KOPT-K1 (cell line): Measurements from ENCODE around the gene UCN3.

Experiments
- H3K27ac ChIP-seq: fragments of 200-600 bp; sonication (generic); 2 replicates; pipeline ENCODE4 v1.5.1; 2016; ENCODE audit warnings: antibody characterized with exemption, mild to moderate bottlenecking, low read depth, low read length; ENCODE audit not compliant: poor library complexity, severe bottlenecking
- H3K36me3 ChIP-seq: fragments of 200-600 bp; sonication (generic); 2 replicates; pipeline ENCODE4 v1.5.1; 2017; ENCODE audit warnings: antibody characterized with exemption, mild to moderate bottlenecking, low read length, moderate library complexity; ENCODE audit not compliant: insufficient read depth
- H3K9me3 ChIP-seq: fragments of 200-600 bp; sonication (generic); 2 replicates; pipeline ENCODE4 v1.5.1; 2017; ENCODE audit warnings: antibody characterized with exemption, low read length, mild to moderate bottlenecking; ENCODE audit not compliant: insufficient read depth, poor library complexity, severe bottlenecking

Gene UCN3

GRCh38 chr10:5412277-5412941 lies 47.6 kb downstream of the UCN3 start, which contains the start of gene NET1:
NET1 (plus strand) TSS chr10:5412557; CDS start chr10:5412693, 136 bp downstream.
- H3K27ac ChIP-seq = peak within 1 kb of the TSS; percentile 73
- H3K9me3 ChIP-seq = peaks cover 16% of the 10 kb centered on the region
- H3K36me3 ChIP-seq = no peaks in the 10 kb centered on the region; the same call in 1 of the 2 replicates

DNA sequence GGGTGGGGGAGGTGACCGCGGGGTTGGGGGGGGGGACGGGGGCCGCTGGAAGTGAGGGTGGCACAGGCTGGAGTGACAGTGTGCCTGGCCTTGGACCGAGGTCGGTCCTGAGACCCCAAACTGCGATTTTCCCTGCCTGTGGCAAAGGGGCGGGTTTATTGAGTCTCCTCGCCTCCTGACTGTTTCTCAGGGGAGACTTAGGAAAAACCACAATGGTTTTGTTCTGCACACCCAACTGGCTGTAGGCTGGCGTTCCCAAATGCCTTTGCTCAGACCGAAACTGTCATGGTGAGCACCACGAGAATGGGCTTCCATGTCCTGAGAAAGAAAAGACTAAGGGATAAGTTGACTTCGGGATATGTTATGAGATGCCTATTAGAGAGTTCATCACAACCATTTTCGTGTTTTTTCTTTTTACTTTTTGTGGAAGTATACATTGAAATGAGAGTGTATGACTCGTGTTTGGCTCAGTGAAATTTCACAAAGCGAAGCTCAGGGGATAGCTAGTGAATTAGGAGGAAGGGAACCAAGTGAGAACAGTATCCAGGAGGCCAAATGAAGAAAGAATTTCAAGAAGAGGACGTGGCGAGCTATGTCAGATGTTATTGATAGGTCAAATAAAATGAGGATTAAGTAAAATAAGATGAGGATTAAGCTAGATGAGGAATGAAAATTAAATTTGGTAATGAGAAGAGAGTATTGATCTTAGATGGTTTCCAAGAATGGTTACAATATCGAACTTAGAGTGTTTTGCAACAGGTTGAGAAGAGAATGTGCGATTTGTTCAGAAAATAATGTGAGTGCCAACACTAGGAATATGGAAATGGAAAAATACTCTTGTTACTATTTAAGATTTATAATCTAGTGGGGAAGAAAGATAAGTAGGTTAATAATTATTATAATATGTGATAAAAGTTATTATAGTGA lies 48.5 kb downstream of the UCN3 start:
- H3K36me3 ChIP-seq = no peaks in the 10 kb centered on the region; the same call in 1 of the 2 replicates
- peak overlapping the region; percentile 73 for H3K27ac ChIP-seq
- H3K9me3 ChIP-seq = peaks cover 24% of the 10 kb centered on the region

DNA sequence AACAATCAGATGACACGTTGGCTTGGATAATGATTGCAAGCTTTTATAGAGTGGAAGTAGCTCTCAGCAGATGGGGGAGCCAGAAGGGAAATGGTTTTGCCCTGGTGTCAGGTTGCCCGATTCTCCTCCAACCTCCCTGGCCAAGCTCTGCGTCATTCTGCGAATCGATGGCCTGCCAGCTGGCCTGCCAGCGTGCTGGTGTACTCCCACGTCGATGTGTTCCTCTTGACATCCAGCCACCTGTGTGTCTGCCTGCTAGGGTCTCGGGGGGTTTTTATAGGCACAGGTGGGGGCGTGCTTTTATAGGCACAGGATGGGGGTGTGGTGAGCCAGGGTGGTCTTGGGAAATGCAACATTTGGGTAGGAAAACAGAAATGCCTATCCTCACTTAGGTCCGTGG lies 52.2 kb downstream of the UCN3 start:
- H3K27ac ChIP-seq = no peak overlapping the region
- H3K36me3 ChIP-seq = no peaks in the 10 kb centered on the region; the same call in 1 of the 2 replicates
- peaks cover 29% of the 10 kb centered on the region for H3K9me3 ChIP-seq

- H3K9me3 ChIP-seq = peaks cover 29% of the 10 kb centered on the region
- H3K36me3 ChIP-seq = no peaks in the 10 kb centered on the region; the same call in 1 of the 2 replicates
- no peak overlapping the region for H3K27ac ChIP-seq
Observed at GRCh38 chr10:5418584-5418983, 53.8 kb downstream of the UCN3 start.

DNA sequence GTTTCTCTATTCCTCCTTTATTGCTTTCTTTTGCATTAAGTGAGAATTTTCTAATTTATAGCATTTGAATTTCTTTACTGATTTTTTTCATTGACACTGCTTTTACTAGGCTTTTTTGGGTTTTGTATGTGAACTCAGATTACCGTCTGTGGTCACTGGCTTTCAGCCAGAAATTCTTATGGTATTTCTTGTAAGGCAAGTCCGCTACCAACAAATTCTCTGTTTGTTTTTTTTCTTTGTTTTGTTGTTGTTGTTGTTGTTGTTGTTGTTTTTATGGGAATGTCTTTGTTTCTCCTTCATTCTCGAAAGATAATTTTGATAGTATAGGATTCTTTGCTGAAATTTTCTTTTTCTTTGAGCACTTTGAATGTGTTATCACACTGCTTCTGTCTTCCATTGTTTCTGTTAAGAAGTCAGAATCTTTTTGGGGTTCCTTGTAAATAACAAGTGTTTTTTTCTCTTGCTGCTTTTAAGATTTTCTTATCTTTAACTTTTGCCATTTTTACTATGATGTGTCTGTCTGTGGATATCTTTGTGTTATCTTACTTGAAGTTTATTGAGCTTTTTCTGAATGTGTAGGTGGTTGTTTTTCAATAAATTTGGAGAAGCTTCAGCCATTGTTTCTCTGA lies 54.8 kb downstream of the UCN3 start:
- Histone ChIP-seq H3K27ac (no peak overlapping the region), H3K36me3 (no peaks in the 10 kb centered on the region; the same call in 1 of the 2 replicates), H3K9me3 (peaks cover 29% of the 10 kb centered on the region)

- peaks cover 9% of the 10 kb centered on the region for H3K9me3 ChIP-seq
- no peak overlapping the region for H3K27ac ChIP-seq
Observed at GRCh38 chr10:5423771-5424170, 59.0 kb downstream of the UCN3 start.

More at GRCh38 chr10:5423771-5424170, 59.0 kb downstream of the UCN3 start:
- H3K36me3 ChIP-seq = peaks cover 13% of the 10 kb centered on the region
